Effector memory CD4-positive, alpha-beta T cell (primary cell): ENCODE results near the gene DNMBP.

ENCODE experiments used
- DNase-seq, 3 donors: peaks; one replicate each; pipeline ENCODE4 v3.0.0-alpha.2; 2020
- H3K27ac ChIP-seq: 2 replicates; pipeline ENCODE4 v1.7.0; 2013; ENCODE audit warnings: mild to moderate bottlenecking, low read length, moderate library complexity; ENCODE audit not compliant: insufficient read depth, poor library complexity, severe bottlenecking
- H3K27me3 ChIP-seq: replicated peaks from 2 replicates; pipeline ENCODE4 v1.7.0; 2013; ENCODE audit warnings: mild to moderate bottlenecking, low read length; ENCODE audit not compliant: insufficient read depth, control insufficient read depth, poor library complexity, severe bottlenecking
- H3K36me3 ChIP-seq: 2 replicates; pipeline ENCODE4 v1.7.0; 2013; ENCODE audit warnings: mild to moderate bottlenecking, low read length, moderate library complexity; ENCODE audit not compliant: control insufficient read depth, insufficient read depth
- H3K4me1 ChIP-seq: 2 replicates; pipeline ENCODE4 v1.7.0; 2013; ENCODE audit warnings: low read length, mild to moderate bottlenecking; ENCODE audit not compliant: control insufficient read depth, insufficient read depth, poor library complexity, severe bottlenecking
- H3K4me3 ChIP-seq: 2 replicates; pipeline ENCODE4 v1.7.0; 2013; ENCODE audit warnings: low read length, low read depth, mild to moderate bottlenecking; ENCODE audit not compliant: insufficient read depth, poor library complexity, severe bottlenecking
- H3K9me3 ChIP-seq: 2 replicates; pipeline ENCODE4 v1.7.0; 2013; ENCODE audit warnings: mild to moderate bottlenecking, low read length, moderate library complexity; ENCODE audit not compliant: control insufficient read depth

Gene DNMBP

DNA sequence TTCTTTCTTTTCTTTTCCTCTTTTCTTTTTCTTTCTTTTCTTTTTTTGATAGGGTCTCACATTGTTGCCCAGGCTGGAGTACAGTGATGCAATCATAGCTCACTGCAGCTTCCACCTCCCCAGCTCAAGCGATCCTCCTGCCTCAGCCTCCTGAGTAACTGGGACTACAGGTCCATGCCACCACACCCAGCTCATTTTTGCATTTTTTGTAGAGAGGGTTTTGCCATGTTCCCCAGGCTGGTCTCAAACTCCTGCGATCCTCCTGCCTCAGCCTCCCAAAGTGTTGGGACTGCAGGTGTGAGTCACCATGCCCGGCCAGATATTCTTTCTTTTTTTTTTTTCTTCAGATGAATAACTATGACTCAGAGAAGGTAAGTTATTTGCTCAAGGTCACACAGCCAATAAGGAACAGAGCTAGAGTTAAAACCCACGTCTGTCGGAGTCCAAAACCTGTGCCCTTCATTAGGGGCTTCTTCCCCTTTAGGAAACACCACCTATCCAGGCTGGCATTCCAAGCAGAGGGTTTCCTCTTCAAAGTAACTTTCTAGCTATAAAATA is 28.1 kb upstream of the DNMBP start:
- H3K27ac ChIP-seq = no peak overlapping the region
- H3K4me3 ChIP-seq = no peak overlapping the region
- H3K36me3 ChIP-seq = no peaks in the 10 kb centered on the region
- peaks cover 2% of the 10 kb centered on the region for H3K27me3 ChIP-seq
- no peaks in the 10 kb centered on the region for H3K9me3 ChIP-seq
- no peaks in the 10 kb centered on the region for H3K4me1 ChIP-seq
- no peak for DNase-seq

DNA sequence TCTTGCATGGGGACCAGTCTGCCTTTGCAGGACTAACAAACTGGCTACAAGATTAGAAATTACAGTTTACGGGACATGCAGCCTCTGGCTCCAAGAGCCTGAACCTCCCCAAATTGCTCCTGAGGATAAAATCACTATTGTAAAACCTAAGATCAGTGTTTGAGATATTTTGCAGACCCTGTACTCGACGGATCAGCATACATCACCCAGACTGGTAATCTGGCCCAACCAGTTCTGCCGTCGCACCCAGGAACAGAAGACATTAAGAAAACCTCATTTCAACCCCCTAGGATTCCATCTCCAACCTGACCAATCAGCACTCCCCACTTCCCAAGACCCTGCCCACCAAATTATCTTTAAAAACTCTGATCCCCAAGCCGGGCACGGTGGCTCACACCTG is 27.1 kb upstream of the DNMBP start:
- H3K27ac ChIP-seq = no peak overlapping the region
- H3K9me3 ChIP-seq = no peaks in the 10 kb centered on the region
- no peak overlapping the region for H3K4me3 ChIP-seq
- no peaks in the 10 kb centered on the region for H3K36me3 ChIP-seq
- H3K4me1 ChIP-seq = no peaks in the 10 kb centered on the region
- no peak for DNase-seq
- peaks cover 2% of the 10 kb centered on the region for H3K27me3 ChIP-seq

DNA sequence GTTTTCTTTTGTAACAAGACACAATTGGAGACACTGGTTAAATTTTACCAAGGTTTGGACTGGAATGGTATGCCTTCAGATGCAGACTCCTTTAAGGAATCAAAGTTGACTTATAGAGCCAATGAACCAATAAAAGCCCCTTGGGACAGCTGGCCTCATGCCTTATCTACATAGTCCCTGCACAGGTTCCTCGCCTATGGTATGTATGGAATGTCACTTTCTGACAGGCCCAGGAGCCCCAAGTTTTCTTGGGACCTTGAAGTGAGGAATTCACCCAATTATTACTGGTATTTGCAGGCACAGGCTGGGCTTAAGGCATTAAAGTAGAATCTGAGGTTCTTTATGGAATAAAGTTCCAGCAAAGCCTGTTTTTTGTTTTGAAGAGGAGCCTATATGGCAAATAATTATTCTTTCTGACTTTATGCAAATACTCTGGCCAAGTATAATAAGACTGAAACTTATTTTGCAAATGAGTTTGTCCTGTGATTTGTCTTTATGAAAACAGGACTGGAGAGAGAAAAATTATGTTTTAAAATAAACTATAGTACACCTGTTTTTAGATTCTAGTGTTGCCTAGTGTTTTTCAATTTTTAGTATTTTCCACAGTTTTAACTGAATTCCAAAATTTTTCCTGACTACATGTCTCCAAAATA is 24.1 kb upstream of the DNMBP start:
- Histone ChIP-seq H3K4me3 (no peak overlapping the region), H3K36me3 (no peaks in the 10 kb centered on the region), H3K9me3 (no peaks in the 10 kb centered on the region), H3K4me1 (no peaks in the 10 kb centered on the region), H3K27me3 (no peaks in the 10 kb centered on the region), H3K27ac (no peak overlapping the region)
- DNase-seq = no peak

DNA sequence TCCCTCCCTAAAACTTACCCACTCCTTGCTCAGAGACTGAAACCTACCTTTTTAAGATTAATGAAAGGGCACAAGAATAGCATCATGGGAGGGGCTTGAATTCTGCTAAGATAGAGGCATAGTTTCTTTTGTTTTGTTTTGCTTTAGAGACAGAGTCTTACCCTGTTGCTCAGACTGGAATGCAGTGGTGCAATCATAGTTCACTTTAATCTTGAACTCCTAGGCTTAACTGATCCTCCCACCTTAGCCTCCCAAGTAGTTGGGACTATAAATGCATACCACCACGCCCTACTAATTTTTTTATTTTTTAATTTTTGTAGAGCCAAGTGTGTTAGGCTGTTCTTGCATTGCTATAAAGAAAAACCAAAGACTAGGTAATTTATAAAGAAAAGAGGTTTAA is 17.7 kb upstream of the DNMBP start:
- Histone ChIP-seq H3K4me1 (no peaks in the 10 kb centered on the region), H3K9me3 (peaks cover 3% of the 10 kb centered on the region), H3K36me3 (no peaks in the 10 kb centered on the region), H3K27ac (no peak overlapping the region), H3K27me3 (no peaks in the 10 kb centered on the region), H3K4me3 (no peak overlapping the region)
- no peak for DNase-seq

DNA sequence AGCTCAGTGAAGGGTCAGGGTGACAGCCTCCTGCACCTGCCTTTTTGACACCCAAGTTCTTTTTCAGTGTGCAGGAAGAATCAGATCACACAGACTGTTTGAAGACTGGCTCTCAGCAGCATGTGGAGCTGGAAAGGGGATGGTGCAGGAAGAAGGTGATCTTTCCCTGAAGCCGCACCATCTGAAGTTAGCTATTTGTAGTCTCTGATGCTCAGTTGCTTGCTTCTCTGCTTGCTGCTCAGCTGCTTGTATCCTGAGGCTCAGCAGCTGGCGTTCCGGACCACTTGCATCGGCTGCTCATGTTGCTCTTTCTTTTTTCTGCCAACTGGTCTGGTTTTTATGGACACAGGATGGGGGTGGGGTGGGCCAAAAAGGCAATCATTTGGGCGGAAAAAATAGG is 15.8 kb upstream of the DNMBP start:
- no peaks in the 10 kb centered on the region for H3K36me3 ChIP-seq
- peaks cover 3% of the 10 kb centered on the region for H3K9me3 ChIP-seq
- H3K27ac ChIP-seq = no peak overlapping the region
- H3K4me1 ChIP-seq = no peaks in the 10 kb centered on the region
- no peak overlapping the region for H3K4me3 ChIP-seq
- no peaks in the 10 kb centered on the region for H3K27me3 ChIP-seq
- DNase-seq = no peak

DNA sequence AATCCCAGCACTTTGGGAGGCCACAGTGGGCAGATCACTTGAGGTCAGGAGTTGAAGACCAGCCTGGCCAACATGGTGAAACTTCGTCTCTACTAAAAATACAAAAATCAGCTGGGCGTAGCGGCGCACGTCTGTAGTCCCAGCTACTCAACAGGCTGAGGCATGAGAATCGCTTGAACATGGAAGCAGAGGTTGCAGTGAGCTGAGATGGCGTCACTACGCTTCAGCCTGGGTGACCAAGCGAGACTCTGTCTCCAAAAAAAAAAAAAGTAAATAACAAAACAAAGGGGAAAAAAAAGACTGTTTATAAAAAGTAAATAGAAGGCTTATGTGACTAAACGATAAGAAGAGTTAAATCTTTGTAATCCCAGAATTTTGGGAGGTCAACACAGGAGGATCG is 15.0 kb upstream of the DNMBP start:
- peaks cover 3% of the 10 kb centered on the region for H3K9me3 ChIP-seq
- no peaks in the 10 kb centered on the region for H3K36me3 ChIP-seq
- no peak overlapping the region for H3K27ac ChIP-seq
- no peaks in the 10 kb centered on the region for H3K4me1 ChIP-seq
- no peaks in the 10 kb centered on the region for H3K27me3 ChIP-seq
- DNase-seq = no peak
- no peak overlapping the region for H3K4me3 ChIP-seq

DNA sequence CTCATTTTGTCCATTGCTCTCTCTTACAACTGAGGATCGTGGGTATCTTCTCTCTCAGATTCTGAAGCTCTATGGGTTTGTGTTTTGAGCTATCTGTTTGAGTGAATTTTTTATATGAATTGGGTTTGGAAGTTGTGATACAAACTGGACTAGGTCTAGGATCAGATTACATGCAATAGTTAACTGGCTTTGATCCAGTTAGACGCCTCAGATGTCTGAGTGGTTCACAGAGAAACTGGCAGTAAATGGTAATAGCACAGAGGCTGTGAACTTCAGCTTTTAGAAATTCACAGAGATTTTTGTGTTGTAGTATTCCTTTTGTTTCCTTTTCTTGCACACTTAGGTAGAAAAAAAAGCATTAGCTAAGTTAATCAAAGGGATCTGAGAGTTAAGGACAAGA is 12.7 kb upstream of the DNMBP start:
- Histone ChIP-seq H3K4me1 (no peaks in the 10 kb centered on the region), H3K36me3 (no peaks in the 10 kb centered on the region), H3K9me3 (no peaks in the 10 kb centered on the region)

DNA sequence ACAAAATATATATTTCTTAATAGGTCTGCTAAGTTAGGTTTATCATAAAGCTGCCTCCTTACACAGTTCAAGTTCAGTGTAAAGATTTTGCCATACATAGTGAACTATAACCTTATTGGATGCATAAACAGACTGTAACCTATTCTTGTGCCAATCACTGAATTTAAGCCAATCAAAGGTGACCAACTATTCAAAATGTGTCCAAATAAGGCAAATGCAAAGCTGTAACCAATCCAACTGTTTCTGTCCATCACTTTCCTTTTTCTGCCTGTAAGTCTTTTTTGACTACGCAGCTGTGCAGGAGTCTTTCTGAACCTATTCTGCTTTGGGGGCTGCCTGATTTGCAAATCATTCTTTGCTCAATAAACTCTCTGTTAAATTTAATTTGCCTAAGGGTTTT is 11.6 kb upstream of the DNMBP start:
- Histone ChIP-seq H3K36me3 (no peaks in the 10 kb centered on the region), H3K4me3 (no peak overlapping the region), H3K27ac (no peak overlapping the region), H3K4me1 (no peaks in the 10 kb centered on the region), H3K27me3 (no peaks in the 10 kb centered on the region), H3K9me3 (no peaks in the 10 kb centered on the region)
- no peak for DNase-seq

More for the DNA sequence above, 12.7 kb upstream of the DNMBP start:
- H3K27me3 ChIP-seq = no peaks in the 10 kb centered on the region
- H3K27ac ChIP-seq = no peak overlapping the region
- DNase-seq = no peak
- H3K4me3 ChIP-seq = no peak overlapping the region

DNA sequence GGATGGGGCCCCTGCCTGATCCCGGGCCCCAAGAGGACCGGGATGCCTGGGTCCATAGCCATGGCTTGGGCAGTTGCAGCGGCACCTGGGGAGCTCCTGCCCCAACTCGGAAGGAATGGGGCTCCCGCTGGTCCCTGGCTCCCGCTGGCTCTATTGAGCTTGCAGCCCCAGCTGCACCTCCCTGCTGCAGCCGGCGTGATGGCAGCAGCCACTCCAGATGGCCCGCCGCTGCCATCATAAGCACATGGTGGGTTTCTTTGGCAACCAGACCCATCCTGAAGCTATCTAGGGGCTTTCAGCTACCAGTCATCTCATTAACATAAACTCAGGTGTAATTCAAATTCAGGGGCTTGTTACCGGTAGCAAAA is 11.1 kb upstream of the DNMBP start:
- no peak overlapping the region for H3K27ac ChIP-seq
- H3K4me3 ChIP-seq = no peak overlapping the region

DNA sequence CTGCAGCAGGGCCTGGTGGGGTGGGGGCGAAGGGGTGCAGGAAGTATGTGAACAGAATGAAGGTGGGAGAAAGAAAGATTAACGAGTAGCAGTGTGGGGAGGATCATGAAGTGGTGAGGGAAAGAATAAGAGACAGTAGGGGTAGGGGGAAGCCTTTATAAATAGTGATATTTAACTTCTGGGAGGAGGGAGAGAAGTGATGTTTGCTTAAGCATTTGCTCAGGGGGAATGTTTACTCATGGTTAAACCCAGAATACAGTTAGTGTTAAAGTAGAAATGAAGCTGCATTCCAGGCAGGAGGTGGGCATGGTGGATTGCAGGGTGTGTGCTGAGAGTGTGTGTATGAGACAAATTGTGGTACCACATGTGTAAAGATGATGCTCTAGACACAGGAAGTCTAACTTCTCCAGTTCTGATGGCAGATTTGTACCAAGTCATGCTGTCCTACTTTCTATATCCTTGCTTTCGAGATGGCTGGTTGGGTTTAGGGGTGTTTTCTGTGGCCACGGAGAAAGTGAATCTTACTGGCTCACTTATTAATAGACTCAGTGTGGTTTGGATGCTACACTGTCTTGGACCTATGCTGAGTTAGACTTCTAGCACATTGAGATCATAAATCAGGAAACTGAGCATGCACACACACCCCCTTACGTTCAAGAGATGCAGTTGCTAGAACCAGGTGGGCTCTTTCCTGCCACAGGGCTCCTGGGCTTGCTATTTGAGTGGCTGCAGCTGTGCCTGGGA is 10.6 kb upstream of the DNMBP start:
- Histone ChIP-seq H3K36me3 (no peaks in the 10 kb centered on the region), H3K4me3 (no peak overlapping the region), H3K9me3 (no peaks in the 10 kb centered on the region), H3K27me3 (no peaks in the 10 kb centered on the region), H3K4me1 (no peaks in the 10 kb centered on the region), H3K27ac (no peak overlapping the region)
- no peak for DNase-seq

More for the DNA sequence above, 11.1 kb upstream of the DNMBP start:
- Histone ChIP-seq H3K36me3 (no peaks in the 10 kb centered on the region), H3K27me3 (no peaks in the 10 kb centered on the region), H3K9me3 (no peaks in the 10 kb centered on the region), H3K4me1 (no peaks in the 10 kb centered on the region)
- no peak for DNase-seq
